NOMO-1 (cell line): ENCODE measurements around the gene C17orf114.
"Not testable (repeated sequence)": the region's sequence is repeated elsewhere in the genome, so short reads cannot be mapped to it uniquely, and the experiment has no call there.

Source experiments
- DNase-seq, 2 experiments: peaks; one replicate each; lab custom pipeline; 2025; ENCODE audit not compliant: unreplicated experiment in 2 of 2; lab: John Stamatoyannopoulos, UW

C17orf114 gene

GRCh38 chr17:4802228-4802627, at the start of gene C17orf114:
C17orf114 (minus strand) TSS chr17:4802328.
- no peak for DNase-seq

GRCh38 chr17:4851084-4851483, 49.0 kb upstream of the C17orf114 start:
- no peak for DNase-seq

- DNase-seq = no peak
Measured at GRCh38 chr17:4850246-4850645, 48.1 kb upstream of the C17orf114 start.

GRCh38 chr17:4849011-4849536, 46.9 kb upstream of the C17orf114 start:
- no peak for DNase-seq

- no peak for DNase-seq
Measured at GRCh38 chr17:4846635-4847390, 44.7 kb upstream of the C17orf114 start.

GRCh38 chr17:4845118-4845517, 43.0 kb upstream of the C17orf114 start:
- DNase-seq = peak; percentile 94 to 97

- peak; percentile 29 to 71 for DNase-seq
Measured at GRCh38 chr17:4843321-4844000, 41.3 kb upstream of the C17orf114 start.

- DNase-seq = no peak
Measured at GRCh38 chr17:4842376-4842775, 40.2 kb upstream of the C17orf114 start.

GRCh38 chr17:4840893-4841242, 38.7 kb upstream of the C17orf114 start:
- no peak for DNase-seq

GRCh38 chr17:4839965-4840892, 38.1 kb upstream of the C17orf114 start:
- no peak for DNase-seq

GRCh38 chr17:4839221-4839620, 37.1 kb upstream of the C17orf114 start:
- DNase-seq = no peak

GRCh38 chr17:4838309-4838785, 36.2 kb upstream of the C17orf114 start:
- no peak for DNase-seq

- no peak for DNase-seq
Measured at GRCh38 chr17:4837471-4838308, 35.6 kb upstream of the C17orf114 start.

- no peak for DNase-seq
Measured at GRCh38 chr17:4836221-4836620, 34.1 kb upstream of the C17orf114 start.

- DNase-seq = no peak
Measured at GRCh38 chr17:4834681-4835020, 32.5 kb upstream of the C17orf114 start.

GRCh38 chr17:4833941-4834680, 32.0 kb upstream of the C17orf114 start:
- DNase-seq = no peak

- peak; percentile 87 to 91 for DNase-seq
Measured at GRCh38 chr17:4833178-4833940, 31.2 kb upstream of the C17orf114 start, which contains the start of gene MINK1. MINK1 (plus strand) TSS chr17:4833340; CDS start chr17:4833584, 244 bp downstream.

- DNase-seq = not testable (repeated sequence)
Measured at GRCh38 chr17:4832829-4833177, 30.7 kb upstream of the C17orf114 start.

- DNase-seq = no peak
Measured at GRCh38 chr17:4827399-4827798, 25.3 kb upstream of the C17orf114 start.
